ENCODE results near the gene SIGLEC14.

The SIGLEC14 gene

GRCh38 chr19:51688671-51689571 lies 42.3 kb upstream of the SIGLEC14 start:
- no peak overlapping the region for H3K4me3 ChIP-seq (ENCODE audit: low read depth, low read length)
- DNase-seq (ENCODE audit: low read depth) = no peak
- TF ChIP-seq MYC (IDR thresholded peaks at IDR 0.05; ENCODE audit: low read depth, low read length) (no peak), MAX (IDR thresholded peaks at IDR 0.05; ENCODE audit: low read depth, low read length) (no peak), POLR2A (IDR thresholded peaks at IDR 0.05; ENCODE audit: extremely low read depth, insufficient read length) (no peak), CTCF (IDR thresholded peaks at IDR 0.05; ENCODE audit: low read depth, low read length) (no peak)

- DNase-seq (ENCODE audit: low read depth) = no peak
These were observed 41.4 kb upstream of the SIGLEC14 start for GRCh38 chr19:51687791-51688670.

GRCh38 chr19:51686171-51686570 lies 39.5 kb upstream of the SIGLEC14 start:
- DNase-seq (ENCODE audit: low read depth) = no peak
- TF ChIP-seq MYC (IDR thresholded peaks at IDR 0.05; ENCODE audit: low read depth, low read length) (no peak), CTCF (IDR thresholded peaks at IDR 0.05; ENCODE audit: low read depth, low read length) (no peak), POLR2A (IDR thresholded peaks at IDR 0.05; ENCODE audit: extremely low read depth, insufficient read length) (no peak), MAX (IDR thresholded peaks at IDR 0.05; ENCODE audit: low read depth, low read length) (no peak)
- H3K4me3 ChIP-seq (ENCODE audit: low read depth, low read length) = no peak overlapping the region

More at GRCh38 chr19:51687791-51688670, 41.4 kb upstream of the SIGLEC14 start:
- H3K4me3 ChIP-seq (ENCODE audit: low read depth, low read length) = no peak overlapping the region
- TF ChIP-seq POLR2A (IDR thresholded peaks at IDR 0.05; ENCODE audit: extremely low read depth, insufficient read length) (no peak), MYC (IDR thresholded peaks at IDR 0.05; ENCODE audit: low read depth, low read length) (no peak), CTCF (IDR thresholded peaks at IDR 0.05; ENCODE audit: low read depth, low read length) (no peak), MAX (IDR thresholded peaks at IDR 0.05; ENCODE audit: low read depth, low read length) (no peak)

GRCh38 chr19:51681286-51681941 lies 34.8 kb upstream of the SIGLEC14 start:
- no peak overlapping the region for H3K4me3 ChIP-seq (ENCODE audit: low read depth, low read length)
- no peak for DNase-seq (ENCODE audit: low read depth)
- TF ChIP-seq MYC (IDR thresholded peaks at IDR 0.05; ENCODE audit: low read depth, low read length) (no peak), MAX (IDR thresholded peaks at IDR 0.05; ENCODE audit: low read depth, low read length) (no peak), CTCF (IDR thresholded peaks at IDR 0.05; ENCODE audit: low read depth, low read length) (no peak), POLR2A (IDR thresholded peaks at IDR 0.05; ENCODE audit: extremely low read depth, insufficient read length) (no peak)

- H3K4me3 ChIP-seq (ENCODE audit: low read depth, low read length) = no peak overlapping the region
- no peak for TF ChIP-seq MYC (IDR thresholded peaks at IDR 0.05; ENCODE audit: low read depth, low read length)
- TF ChIP-seq POLR2A (IDR thresholded peaks at IDR 0.05; ENCODE audit: extremely low read depth, insufficient read length) = no peak
- no peak for TF ChIP-seq CTCF (IDR thresholded peaks at IDR 0.05; ENCODE audit: low read depth, low read length)
- no peak for TF ChIP-seq MAX (IDR thresholded peaks at IDR 0.05; ENCODE audit: low read depth, low read length)
- DNase-seq (ENCODE audit: low read depth) = no peak
These were observed 33.8 kb upstream of the SIGLEC14 start for GRCh38 chr19:51680474-51680873.
